Measurements from ENCODE around the gene UGT2A1.

DNA sequence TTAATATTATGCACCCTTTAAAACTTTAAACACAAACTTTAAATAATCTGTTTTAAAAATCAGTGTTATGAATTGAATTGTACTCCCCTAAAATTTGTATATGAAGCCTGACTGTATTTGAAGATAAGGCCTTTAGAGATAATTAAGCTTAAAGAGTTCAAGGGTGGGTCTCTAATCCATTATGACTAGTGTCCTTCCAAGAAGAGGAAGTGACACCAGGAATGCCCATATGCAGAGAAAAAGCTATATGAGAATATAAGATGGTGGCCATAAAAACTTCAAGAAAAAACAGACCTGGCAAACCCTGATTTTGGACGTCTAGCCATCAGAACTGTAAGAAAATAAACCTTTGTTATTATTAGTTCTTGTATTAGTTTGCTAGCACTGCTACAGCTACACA is 42.6 kb downstream of the UGT2A1 start:
- TF ChIP-seq, protein P1, sequence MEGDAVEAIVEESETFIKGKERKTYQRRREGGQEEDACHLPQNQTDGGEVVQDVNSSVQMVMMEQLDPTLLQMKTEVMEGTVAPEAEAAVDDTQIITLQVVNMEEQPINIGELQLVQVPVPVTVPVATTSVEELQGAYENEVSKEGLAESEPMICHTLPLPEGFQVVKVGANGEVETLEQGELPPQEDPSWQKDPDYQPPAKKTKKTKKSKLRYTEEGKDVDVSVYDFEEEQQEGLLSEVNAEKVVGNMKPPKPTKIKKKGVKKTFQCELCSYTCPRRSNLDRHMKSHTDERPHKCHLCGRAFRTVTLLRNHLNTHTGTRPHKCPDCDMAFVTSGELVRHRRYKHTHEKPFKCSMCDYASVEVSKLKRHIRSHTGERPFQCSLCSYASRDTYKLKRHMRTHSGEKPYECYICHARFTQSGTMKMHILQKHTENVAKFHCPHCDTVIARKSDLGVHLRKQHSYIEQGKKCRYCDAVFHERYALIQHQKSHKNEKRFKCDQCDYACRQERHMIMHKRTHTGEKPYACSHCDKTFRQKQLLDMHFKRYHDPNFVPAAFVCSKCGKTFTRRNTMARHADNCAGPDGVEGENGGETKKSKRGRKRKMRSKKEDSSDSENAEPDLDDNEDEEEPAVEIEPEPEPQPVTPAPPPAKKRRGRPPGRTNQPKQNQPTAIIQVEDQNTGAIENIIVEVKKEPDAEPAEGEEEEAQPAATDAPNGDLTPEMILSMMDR (IDR thresholded peaks at IDR 0.05; ENCODE audit: low read depth, low read length, missing input control): no peak
- TF ChIP-seq RXRA (IDR thresholded peaks at IDR 0.05) (no peak), JUND (IDR thresholded peaks at IDR 0.05) (no peak), YY1 (IDR thresholded peaks at IDR 0.05) (no peak), EGR1 (IDR thresholded peaks at IDR 0.05; ENCODE audit: low read depth in 2 of 2) (no peak), FOXA1 (IDR thresholded peaks at IDR 0.05) (no peak), HNF4A (conservative IDR thresholded peaks at IDR 0.05) (no peak), RAD21 (IDR thresholded peaks at IDR 0.05) (no peak), GABPA (IDR thresholded peaks at IDR 0.05 in 1 of 2, conservative IDR thresholded peaks at IDR 0.05 in 1 of 2) (no peak)
- TF ChIP-seq, protein P2, sequence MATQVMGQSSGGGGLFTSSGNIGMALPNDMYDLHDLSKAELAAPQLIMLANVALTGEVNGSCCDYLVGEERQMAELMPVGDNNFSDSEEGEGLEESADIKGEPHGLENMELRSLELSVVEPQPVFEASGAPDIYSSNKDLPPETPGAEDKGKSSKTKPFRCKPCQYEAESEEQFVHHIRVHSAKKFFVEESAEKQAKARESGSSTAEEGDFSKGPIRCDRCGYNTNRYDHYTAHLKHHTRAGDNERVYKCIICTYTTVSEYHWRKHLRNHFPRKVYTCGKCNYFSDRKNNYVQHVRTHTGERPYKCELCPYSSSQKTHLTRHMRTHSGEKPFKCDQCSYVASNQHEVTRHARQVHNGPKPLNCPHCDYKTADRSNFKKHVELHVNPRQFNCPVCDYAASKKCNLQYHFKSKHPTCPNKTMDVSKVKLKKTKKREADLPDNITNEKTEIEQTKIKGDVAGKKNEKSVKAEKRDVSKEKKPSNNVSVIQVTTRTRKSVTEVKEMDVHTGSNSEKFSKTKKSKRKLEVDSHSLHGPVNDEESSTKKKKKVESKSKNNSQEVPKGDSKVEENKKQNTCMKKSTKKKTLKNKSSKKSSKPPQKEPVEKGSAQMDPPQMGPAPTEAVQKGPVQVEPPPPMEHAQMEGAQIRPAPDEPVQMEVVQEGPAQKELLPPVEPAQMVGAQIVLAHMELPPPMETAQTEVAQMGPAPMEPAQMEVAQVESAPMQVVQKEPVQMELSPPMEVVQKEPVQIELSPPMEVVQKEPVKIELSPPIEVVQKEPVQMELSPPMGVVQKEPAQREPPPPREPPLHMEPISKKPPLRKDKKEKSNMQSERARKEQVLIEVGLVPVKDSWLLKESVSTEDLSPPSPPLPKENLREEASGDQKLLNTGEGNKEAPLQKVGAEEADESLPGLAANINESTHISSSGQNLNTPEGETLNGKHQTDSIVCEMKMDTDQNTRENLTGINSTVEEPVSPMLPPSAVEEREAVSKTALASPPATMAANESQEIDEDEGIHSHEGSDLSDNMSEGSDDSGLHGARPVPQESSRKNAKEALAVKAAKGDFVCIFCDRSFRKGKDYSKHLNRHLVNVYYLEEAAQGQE (IDR thresholded peaks at IDR 0.05): no peak
- TF ChIP-seq, protein P3, sequence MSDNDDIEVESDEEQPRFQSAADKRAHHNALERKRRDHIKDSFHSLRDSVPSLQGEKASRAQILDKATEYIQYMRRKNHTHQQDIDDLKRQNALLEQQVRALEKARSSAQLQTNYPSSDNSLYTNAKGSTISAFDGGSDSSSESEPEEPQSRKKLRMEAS (IDR thresholded peaks at IDR 0.05): no peak
